ENCODE measurements around the gene HEPH. TPM values are rescaled to one million over a fixed set of nuclear protein-coding genes. Genes with fewer than 3 reads are reported as not detected.

Gene HEPH
- total RNA-seq, 1 donor from 2014 or later: 106 TPM

DNA sequence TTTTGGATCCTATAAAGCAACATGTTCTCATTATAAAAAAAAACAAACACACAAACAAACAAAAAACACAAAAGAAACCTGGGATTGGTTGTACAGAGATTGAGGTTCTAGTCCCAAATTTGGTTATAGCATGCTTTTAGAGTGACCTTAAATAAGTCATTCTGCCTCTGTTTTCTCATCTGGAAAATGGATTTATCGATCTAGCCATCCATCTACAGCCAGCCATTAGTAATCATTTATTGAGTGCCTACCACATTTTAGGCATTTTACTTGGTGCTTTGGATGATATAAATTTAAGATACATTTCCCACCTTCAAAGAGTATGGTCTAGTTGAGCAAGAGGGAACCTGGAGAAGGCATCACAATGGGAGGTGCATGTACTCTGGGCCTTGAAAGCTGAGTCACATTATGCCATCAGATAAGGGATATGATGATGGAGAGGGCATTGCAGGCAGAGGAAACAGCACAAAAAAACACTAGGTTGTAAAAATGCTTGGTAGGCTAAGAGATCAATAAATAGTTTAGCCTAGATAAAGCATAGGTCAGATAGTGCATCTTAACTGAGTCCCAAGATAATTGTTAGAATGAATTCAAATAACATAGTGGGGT is 91.4 kb downstream of the HEPH start:
- Mint-ChIP-seq H3K27ac (ENCODE audit: unreplicated experiment) (no peak overlapping the region), H3K9me3 (ENCODE audit: unreplicated experiment) (no peaks in the 10 kb centered on the region), H3K4me3 (ENCODE audit: unreplicated experiment) (no peak overlapping the region), H3K36me3 (ENCODE audit: low read depth, unreplicated experiment) (peaks cover 25% of the 10 kb centered on the region), H3K4me1 (ENCODE audit: unreplicated experiment) (no peaks in the 10 kb centered on the region), H3K27me3 (ENCODE audit: unreplicated experiment) (no peaks in the 10 kb centered on the region)
- DNase-seq (ENCODE audit: low spot score): no peak
- no peak for TF ChIP-seq CTCF (IDR thresholded peaks at IDR 0.05; ENCODE audit: unreplicated experiment)

- Mint-ChIP-seq H3K27me3 (ENCODE audit: unreplicated experiment) (peaks cover 2% of the 10 kb centered on the region), H3K4me1 (ENCODE audit: unreplicated experiment) (no peaks in the 10 kb centered on the region), H3K27ac (ENCODE audit: unreplicated experiment) (no peak overlapping the region), H3K4me3 (ENCODE audit: unreplicated experiment) (no peak overlapping the region), H3K9me3 (ENCODE audit: unreplicated experiment) (no peaks in the 10 kb centered on the region), H3K36me3 (ENCODE audit: low read depth, unreplicated experiment) (peaks cover 51% of the 10 kb centered on the region)
- DNase-seq (ENCODE audit: low spot score): no peak
- TF ChIP-seq CTCF (IDR thresholded peaks at IDR 0.05; ENCODE audit: unreplicated experiment): no peak
Measured at GRCh38 chrX:66262807-66263206, 98.8 kb downstream of the HEPH start.

Other genes starting within 250 kb of the HEPH start
- not detected for gene VSIG4, start 124.2 kb upstream of the HEPH start, total RNA-seq (ENCODE audit: unreplicated experiment)